CD4-positive, alpha-beta T cell treated with Interferon gamma for 1 hour (primary cell): ENCODE results near the gene RBM47.
"Not testable (repeated sequence)": the region's sequence is repeated elsewhere in the genome, so short reads cannot be mapped to it uniquely, and the experiment has no call there.

Experiments used
- DNase-seq: peaks from one replicate; pipeline ENCODE4 v3.0.0-alpha.2; 2020

Gene RBM47

GRCh38 chr4:40585201-40585799 is 44.4 kb downstream of the RBM47 start:
- no peak for DNase-seq

GRCh38 chr4:40584517-40585141 is 45.0 kb downstream of the RBM47 start:
- DNase-seq: no peak

GRCh38 chr4:40583850-40584439 is 45.7 kb downstream of the RBM47 start:
- DNase-seq: no peak

GRCh38 chr4:40582413-40582812 is 47.3 kb downstream of the RBM47 start:
- DNase-seq: no peak

GRCh38 chr4:40581254-40582140 is 48.2 kb downstream of the RBM47 start:
- DNase-seq: no peak

GRCh38 chr4:40579983-40580382 is 49.7 kb downstream of the RBM47 start:
- no peak for DNase-seq

GRCh38 chr4:40577588-40578253 is 51.9 kb downstream of the RBM47 start:
- no peak for DNase-seq

- DNase-seq: peak; percentile 88
Measured at GRCh38 chr4:40576651-40577480, 52.8 kb downstream of the RBM47 start.

GRCh38 chr4:40575846-40576245 is 53.8 kb downstream of the RBM47 start:
- DNase-seq: no peak

- peak; percentile 54 for DNase-seq
Measured at GRCh38 chr4:40573593-40574311, 55.9 kb downstream of the RBM47 start.

- DNase-seq: no peak
Measured at GRCh38 chr4:40572692-40573310, 56.9 kb downstream of the RBM47 start.

GRCh38 chr4:40571208-40571607 is 58.5 kb downstream of the RBM47 start:
- DNase-seq: no peak

GRCh38 chr4:40570348-40571077 is 59.2 kb downstream of the RBM47 start:
- no peak for DNase-seq

- DNase-seq: no peak
Measured at GRCh38 chr4:40564815-40565483, 64.7 kb downstream of the RBM47 start.

- DNase-seq: peak; percentile 66
Measured at GRCh38 chr4:40564004-40564403, 65.7 kb downstream of the RBM47 start.

- peak; percentile 47 for DNase-seq
Measured at GRCh38 chr4:40563401-40563800, 66.3 kb downstream of the RBM47 start.

GRCh38 chr4:40562681-40563080 is 67.0 kb downstream of the RBM47 start:
- DNase-seq: no peak

- peak; percentile 5 for DNase-seq
Measured at GRCh38 chr4:40562208-40562607, 67.5 kb downstream of the RBM47 start.

- DNase-seq: not testable (repeated sequence)
Measured at GRCh38 chr4:40561543-40562177, 68.0 kb downstream of the RBM47 start.
